Head of caudate nucleus (tissue), 42 donors: Measurements from ENCODE around the gene PKN1.
"Not testable (repeated sequence)": the region's sequence is repeated elsewhere in the genome, so short reads cannot be mapped to it uniquely, and the experiment has no call there.

ENCODE experiments used
- DNase-seq, 42 donors: peaks; one replicate each; pipeline versions ENCODE4 v3.0.0 to v3.0.0-alpha.2; 2020 to 2021; ENCODE audit warnings: mixed read lengths in 7 of 42
- intact Hi-C: fragments of 100-400 bp; cut with DNase I; formaldehyde crosslinking; loops from one replicate; pipeline ENCODE4 v1.15.0; 2022

Gene PKN1

GRCh38 chr19:14432791-14433553, at the start of gene PKN1:
PKN1 (plus strand) TSS chr19:14433306; CDS start chr19:14433522, 216 bp downstream.
- peak in 39 of 42 donors; percentile 11 to 86 (median 68) for DNase-seq

GRCh38 chr19:14383661-14384555, 49.2 kb upstream of the PKN1 start:
- intact Hi-C loops = no loop called here
- peak in 5 of 42 donors; percentile 22 to 35 (median 25) for DNase-seq

More at GRCh38 chr19:14432791-14433553, at the start of gene PKN1:
- intact Hi-C loops = no loop called here

- DNase-seq = no peak
- intact Hi-C loops = no loop called here
Observed at GRCh38 chr19:14385492-14385891, 47.6 kb upstream of the PKN1 start.

- DNase-seq = no peak
- intact Hi-C loops = no loop called here
Observed at GRCh38 chr19:14390548-14390947, 42.6 kb upstream of the PKN1 start.

GRCh38 chr19:14391156-14391821, 41.8 kb upstream of the PKN1 start:
- intact Hi-C loops = no loop called here
- DNase-seq = no peak

- intact Hi-C loops = no loop called here
- no peak for DNase-seq
Observed at GRCh38 chr19:14393329-14393728, 39.8 kb upstream of the PKN1 start.

GRCh38 chr19:14394167-14394566, 38.9 kb upstream of the PKN1 start:
- intact Hi-C loops = no loop called here
- no peak for DNase-seq

- intact Hi-C loops = loop anchor here (5.0 kb wide), 1 partner anchor 372 kb away; no protein-coding TSS in a partner anchor
Observed at GRCh38 chr19:14395262-14395661, 37.8 kb upstream of the PKN1 start.

GRCh38 chr19:14395710-14396336, 37.3 kb upstream of the PKN1 start:
- no peak for DNase-seq
- intact Hi-C loops = loop anchor here (5.0 kb wide), 1 partner anchor 371 kb away; no protein-coding TSS in a partner anchor

More at GRCh38 chr19:14395262-14395661, 37.8 kb upstream of the PKN1 start:
- no peak for DNase-seq

GRCh38 chr19:14396730-14397129, 36.4 kb upstream of the PKN1 start:
- intact Hi-C loops = loop anchor here (5.0 kb wide), 1 partner anchor 371 kb away; no protein-coding TSS in a partner anchor
- DNase-seq = not testable (repeated sequence)

- intact Hi-C loops = loop anchor here (5.0 kb wide), 1 partner anchor 370 kb away; no protein-coding TSS in a partner anchor
- DNase-seq = not testable (repeated sequence)
Observed at GRCh38 chr19:14397168-14397567, 35.9 kb upstream of the PKN1 start.

GRCh38 chr19:14400951-14401431, 32.1 kb upstream of the PKN1 start:
- DNase-seq = no peak
- intact Hi-C loops = no loop called here

GRCh38 chr19:14401468-14402195, 31.5 kb upstream of the PKN1 start:
- intact Hi-C loops = no loop called here
- no peak for DNase-seq

GRCh38 chr19:14402332-14403144, 30.6 kb upstream of the PKN1 start:
- intact Hi-C loops = no loop called here
- no peak for DNase-seq

- DNase-seq, intact Hi-C loops: not testable (repeated sequence)
Observed at GRCh38 chr19:14403145-14403930, 29.8 kb upstream of the PKN1 start.

GRCh38 chr19:14404312-14404711, 28.8 kb upstream of the PKN1 start:
- no peak for DNase-seq
- intact Hi-C loops = no loop called here
